Ecto neural progenitor cell (in vitro differentiated cells): ENCODE data around the gene GK.
"Not testable (repeated sequence)": the region's sequence is repeated elsewhere in the genome, so short reads cannot be mapped to it uniquely, and the experiment has no call there.

Experiments used
- DNase-seq: peaks from one replicate; pipeline ENCODE4 v3.0.0-alpha.2; 2018; ENCODE audit warnings: low spot score

GK gene

DNA sequence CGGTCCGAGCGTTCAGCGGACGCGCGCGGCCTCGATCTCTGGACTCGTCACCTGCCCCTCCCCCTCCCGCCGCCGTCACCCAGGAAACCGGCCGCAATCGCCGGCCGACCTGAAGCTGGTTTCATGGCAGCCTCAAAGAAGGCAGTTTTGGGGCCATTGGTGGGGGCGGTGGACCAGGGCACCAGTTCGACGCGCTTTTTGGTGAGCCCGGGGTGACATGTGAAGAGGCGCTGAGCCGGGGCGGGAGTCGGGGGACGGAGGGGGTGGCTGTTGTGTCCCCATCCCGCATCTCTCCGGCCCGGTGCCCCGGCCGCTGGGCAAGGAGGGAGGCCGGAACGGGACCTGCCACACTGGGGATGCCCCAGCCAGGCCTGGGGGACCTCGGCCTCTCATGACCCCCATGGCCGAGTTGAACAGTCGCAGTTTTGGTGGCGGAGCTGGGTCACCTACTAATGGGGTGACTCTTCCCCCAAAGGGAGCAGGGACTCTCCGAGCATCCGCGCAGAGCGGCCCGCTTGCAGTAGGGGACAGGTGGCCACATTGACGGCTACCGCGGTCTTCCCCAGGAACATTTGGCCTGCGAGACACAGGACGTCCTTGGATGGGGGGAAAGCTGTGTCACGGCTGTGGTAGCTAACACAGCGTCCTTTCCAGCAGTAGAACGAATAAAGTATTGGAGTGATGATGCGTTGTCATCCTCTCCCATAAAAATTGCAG lies at the start of gene GK:
TSS of gene GK (plus strand) at position 9 of the 717 bp plus-strand sequence. CDS start at position 124, 115 bp downstream.
- peak; percentile 58 for DNase-seq

DNA sequence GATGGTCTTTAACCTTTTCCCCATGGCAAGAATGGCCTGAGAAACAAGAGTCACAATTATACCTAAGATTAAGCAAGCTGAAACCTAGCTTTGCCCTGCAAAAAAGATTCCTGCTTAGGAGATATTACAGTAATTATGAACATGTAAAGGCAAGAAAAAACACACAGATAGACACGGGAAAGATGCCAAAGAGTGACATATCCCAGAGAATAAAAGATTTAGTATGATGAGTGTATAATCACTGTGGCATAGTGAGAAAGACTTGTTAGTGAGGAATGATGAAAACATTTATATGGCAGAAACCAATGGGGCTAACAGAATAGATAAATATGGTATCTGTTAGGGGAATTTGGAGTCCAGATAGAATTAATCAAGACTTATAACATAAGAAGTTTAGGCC lies 46.1 kb upstream of the GK start:
- DNase-seq, result no peak

DNA sequence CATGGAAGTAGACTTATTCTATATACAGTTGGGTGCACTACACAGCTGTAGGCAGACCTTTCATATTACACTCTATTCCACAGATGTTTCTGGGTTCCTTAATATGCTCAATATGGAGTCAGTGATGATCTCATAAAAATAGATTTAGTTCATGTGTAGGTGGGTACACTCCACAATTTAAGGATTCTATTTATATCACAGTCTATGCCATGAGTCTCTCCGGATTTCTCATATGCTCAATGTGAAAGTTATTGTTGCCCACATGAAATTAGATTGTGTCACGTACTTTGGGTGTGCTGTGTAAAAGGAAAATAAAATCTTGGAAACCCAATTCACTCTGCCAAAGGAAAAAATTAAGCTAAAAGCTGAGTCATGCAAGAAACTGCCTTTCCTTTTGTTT lies 43.2 kb upstream of the GK start:
- DNase-seq, result no peak

DNA sequence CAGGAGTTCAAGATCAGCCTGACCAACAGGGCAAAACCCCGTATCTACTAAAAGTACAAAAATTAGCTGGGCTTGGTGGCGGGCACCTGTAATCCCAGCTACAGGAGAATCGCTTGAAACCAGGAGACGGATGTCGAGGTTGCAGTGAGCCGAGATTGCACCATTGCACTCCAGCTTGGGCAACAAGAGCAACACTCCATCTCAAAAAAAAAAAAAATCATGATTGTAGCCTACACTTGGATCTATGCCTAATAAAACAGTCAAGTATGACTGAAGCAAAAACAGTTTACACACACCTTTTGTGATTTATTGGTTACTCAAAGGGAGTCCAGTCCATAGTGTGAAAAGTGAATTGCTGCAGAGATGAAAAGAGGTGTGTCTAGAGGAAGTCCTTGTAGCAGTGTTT lies 41.0 kb upstream of the GK start:
- no peak for DNase-seq

DNA sequence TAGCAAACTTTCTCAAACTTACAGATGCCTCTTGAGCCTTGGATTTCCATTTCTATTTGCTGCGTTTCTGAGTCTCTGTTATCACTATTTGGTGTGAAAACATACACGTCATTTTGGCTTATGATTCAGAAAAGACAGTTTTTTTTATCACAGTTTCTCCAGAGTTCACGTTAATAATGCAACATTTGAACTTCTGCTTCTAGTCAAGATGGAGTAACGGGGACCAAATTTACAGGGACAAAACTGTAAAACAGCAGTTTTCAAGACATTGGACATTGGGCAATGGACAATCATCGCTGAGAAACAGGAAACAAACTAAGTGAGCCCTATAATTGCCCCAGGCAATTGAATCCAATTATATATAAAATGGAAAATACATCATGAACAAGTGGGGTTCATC lies 39.5 kb upstream of the GK start:
- no peak for DNase-seq

DNA sequence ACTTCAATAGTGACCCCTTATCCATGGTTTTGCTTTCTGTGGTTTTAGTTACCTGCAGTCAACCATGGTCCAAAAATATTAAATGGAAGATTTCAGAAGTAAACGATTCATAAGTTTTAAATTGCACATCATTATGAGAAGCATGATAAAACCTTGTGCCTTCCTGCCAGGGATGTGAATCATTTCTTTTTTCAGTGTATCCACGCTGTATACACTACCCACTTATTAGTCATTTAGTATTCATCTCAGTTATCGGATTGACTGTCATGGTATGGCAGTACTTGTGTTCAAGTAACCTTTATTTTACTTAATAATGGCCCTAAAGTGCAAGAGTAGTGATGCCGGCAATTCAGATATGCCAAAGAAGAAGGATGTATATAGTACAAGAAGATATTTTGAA lies 38.0 kb upstream of the GK start:
- DNase-seq, result no peak

DNA sequence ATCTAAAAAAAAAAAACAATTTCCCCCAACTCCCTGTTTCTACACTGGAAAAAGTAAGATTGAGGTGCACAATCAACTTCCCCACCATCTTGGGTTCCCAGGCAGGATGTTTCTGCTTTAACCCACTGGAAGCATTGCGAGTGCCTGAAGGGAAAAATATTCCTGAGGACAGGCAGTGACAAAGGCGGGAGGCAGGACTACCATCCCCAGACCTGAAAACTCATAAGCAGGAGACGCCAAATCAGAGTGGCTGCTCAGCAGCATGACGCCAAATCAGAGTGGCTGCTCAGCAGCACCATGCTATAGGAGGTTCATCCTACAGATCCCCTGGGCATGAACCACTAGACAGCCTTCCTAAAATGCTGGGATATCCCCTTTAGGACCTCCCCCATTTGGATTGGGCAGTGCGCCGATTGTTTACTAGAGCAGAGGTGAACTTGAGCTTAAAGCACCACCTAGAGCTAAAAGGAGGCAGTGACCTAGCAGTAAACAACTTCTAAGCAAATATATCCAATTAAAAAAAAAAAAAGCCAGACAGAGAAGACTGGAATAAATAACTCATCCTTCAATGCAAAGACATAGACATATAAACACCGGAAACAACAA lies 35.0 kb upstream of the GK start:
- DNase-seq, result no peak

DNA sequence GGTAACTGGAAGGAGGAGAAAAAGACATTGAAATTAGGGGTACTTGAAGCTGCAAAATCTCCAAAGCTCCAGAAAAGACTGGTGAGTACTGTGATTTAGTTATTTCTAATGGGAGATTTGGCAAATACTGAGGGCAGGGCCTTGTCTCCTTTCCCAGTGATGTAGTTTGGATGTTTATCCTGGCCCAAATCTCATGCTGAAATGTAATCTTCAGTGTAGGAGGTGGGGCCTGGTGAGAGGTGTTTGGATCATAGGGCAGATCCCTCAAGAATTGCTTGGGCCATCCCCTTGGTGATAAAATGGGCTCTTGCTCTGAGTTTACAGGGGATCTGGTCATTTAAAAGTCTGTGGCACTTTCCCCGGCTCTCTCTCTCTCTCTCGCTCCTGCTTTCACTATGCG lies 33.1 kb upstream of the GK start:
- DNase-seq, result no peak

DNA sequence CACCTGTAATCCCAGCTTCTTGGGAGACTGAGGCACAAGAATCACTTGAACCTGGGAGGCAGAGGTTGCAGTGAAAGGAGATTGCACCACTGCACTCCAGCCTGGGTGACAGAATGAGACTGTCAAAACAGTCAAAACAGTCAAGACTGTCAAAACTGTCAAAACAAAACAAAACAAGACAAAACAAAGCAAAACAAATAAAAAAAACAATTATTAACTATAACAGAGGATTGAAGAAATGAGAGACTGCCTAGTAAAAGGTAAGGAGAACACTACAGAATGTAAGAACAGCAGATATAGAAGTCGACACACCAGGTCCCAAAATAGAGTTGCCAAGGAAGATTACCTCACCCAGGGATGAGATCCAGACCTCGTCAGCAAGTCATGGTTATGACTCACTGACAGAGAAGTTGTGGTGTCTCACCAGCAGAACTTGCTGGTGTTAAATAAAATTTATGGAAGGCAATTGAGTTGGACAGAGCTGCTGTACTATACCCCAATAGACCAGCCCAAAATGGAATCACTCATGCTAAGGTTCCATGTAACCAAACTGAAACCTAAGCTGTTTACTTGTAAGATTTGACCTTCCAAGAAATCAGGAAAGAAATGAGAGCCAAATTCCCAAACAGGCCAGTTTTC lies 32.1 kb upstream of the GK start:
- DNase-seq, result no peak

DNA sequence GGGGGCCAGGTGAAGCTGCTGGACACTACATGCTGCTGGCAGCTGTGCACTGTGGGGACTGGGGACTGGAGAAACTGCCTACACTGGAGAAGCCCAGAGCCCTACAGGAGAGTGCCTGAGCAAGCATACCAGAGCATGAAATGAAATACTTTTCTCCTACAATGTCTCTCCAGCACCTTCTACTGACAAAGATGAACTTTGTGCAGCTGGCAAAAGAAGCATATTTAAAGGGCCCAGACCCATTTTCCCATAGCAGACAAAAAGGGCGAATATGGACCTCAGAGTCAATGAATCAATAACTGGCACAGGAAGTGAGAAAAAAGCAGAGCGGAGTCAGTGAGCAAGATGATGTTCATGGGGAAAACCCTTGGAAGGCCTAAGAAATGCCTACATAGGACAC lies 30.9 kb upstream of the GK start:
- no peak for DNase-seq

DNA sequence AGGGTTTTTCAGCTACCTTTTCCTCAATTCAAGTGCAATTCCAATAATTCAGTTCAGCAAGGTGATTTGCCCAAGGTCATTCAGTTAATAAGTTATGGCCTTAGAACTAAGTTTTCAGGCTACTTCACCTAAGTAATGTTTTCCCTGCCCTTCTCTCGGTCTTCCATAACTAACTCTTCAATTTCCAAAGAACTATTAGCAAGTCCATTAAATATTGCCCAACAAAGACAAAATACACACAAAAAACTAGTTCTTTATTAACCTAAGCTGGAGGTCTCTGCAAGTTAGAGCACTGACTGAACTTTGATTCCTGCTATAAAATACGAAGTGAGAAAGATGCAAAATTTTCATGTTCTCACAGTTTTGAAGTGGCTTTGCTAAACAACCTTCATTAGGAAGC lies 26.8 kb upstream of the GK start:
- DNase-seq, result no peak

DNA sequence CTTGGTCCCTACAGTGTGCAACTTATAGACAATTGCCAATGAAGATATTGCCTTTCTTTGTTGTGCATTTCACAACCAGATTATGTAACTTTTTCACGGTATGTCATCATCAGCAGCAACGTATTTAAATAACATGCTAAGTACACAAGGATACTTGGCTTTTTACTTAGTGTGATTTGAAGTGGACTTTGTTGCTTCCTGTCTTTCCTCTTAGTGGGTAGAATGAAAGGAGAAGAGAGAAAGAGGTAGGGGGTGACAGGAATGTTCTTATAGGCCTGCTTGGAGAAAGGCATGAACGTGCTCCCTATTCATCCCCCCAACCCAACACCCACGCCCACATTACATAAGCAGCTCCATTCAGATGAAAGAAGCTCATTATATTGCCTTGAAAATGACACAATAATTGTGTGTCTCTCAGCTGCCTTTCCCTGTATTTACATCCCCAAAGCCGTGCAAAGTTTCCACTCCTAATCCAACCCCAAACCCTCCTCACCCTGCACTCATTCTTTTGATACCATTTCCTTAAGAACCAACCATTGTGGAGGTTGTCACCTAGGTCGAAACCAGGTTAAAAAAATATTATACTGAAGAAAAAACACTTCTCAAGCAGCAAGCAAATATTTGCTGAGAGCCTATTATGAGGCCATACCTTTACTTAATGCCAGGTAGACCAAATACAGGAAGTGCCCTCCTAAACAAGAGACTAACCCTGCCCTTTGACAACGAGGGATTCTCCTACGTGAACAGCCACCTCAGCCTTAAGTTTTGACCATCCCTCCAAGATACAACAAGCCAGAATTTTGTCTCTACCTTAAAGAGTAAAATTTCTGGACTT lies 25.2 kb upstream of the GK start:
- no peak for DNase-seq

DNA sequence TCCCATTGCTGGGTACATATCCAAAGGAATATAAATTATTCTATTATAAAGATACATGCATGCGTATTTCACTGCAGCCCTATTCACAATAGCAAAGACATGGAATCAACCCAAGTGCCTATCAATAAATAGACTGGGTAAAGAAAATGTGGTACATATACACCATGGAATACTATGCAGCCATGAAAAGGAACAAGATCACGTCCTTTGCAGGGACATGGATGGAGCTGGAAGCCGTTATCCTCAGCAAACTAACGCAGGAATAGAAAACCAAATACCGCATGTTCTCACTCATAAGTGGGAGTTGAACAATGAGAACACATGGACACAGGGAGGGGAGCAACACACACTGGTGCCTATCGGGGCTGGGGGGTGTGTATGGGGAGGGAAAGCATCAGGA lies 19.2 kb upstream of the GK start:
- DNase-seq, result not testable (repeated sequence)

DNA sequence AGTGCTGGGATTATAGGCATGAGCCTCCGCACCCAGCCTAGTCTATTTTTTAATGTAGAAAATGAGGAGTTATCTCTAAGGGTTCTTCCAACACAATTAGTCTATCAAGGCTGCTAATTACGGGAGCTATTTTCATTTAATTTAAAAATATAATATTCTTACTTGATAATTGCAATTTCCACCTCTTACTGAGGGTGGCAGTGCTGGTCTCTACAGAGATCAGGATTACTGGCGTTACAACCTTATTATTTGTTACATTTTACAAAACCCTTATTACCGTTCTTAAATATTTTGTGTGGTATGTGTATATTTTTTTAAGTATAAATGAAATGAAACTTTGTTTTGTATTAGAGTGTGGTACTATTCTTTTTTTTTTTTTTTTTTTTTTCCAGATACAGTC lies 17.6 kb upstream of the GK start:
- DNase-seq, result no peak

DNA sequence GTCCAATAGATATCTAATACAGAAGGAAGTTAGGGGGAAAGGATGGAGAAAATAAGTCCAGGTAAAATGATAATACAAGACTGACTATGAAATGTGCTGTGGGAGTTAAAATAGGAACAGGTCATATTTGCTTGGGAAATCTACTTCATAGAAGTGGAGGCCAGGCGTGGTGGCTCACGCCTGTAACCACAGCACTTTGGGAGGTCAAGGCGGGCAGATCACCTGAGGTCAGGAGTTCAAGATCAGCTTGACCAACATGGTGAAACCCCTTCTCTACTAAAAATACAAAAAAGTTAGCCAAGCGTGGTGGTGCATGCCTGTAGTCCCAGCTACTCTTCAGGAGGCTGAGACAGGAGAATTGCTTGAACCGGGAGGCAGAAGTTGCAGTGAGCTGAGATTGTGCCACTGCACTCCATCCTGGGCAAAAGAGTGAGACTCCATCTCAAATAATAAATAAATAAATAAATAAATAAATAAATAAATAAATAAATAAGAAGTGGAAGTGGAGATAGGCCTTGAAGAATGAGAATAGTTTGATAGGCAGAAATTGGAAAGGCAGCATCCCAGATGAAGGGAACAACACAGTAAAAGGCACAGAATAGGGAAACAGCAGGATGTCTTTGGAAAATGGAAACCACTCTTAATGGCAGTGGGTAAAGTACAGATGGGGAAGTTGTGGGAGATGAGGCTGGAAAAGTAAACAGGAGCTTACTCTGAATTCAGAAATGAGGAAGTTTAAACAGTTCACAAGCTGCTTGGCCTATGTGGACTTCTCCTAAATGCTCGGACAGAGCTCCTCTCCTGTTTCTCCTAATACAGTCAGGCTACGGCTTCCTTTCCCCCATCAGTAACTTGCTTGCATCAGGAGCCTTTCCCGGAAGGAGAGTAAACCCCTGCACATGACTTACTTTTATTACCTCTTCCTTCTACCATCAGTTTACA lies 15.1 kb upstream of the GK start:
- DNase-seq, result no peak

DNA sequence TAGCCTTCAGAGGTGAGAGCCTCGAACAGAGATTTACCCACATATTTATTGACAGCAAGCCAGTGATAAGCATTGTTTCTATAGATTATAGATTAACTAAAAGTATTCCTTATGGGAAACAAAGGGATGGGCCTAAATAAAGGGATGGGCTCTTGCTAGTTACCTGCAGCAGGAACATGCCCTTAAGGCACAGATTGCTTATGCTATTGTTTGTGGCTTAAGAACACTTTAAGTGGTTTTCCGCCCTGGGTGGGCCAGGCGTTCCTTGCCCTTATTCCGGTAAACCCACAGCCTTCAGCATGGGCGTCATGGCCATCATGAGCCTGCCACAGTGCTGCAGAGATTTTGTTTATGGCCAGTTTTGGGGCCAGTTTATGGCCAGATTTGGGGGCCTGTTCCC lies 13.5 kb upstream of the GK start:
- DNase-seq, result not testable (repeated sequence)

DNA sequence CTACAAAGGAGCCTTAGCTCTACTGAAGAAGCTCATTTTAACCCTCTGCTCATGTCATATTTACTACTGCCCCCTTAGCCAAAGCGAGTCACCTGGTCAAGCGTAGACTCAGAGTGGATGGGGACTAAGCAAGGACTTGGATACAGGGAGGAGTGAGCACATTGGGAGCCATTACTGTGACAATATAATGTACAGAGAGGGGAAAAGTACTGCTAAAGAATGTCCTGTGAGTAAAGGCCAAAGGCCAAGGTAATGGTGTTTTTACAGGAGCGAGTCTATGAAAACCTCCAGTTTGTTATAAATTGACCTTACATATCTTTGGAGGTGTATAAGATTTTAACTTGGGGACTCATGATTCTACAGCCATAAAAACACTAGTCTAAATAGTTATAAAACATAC lies 10.6 kb upstream of the GK start:
- DNase-seq, result no peak

DNA sequence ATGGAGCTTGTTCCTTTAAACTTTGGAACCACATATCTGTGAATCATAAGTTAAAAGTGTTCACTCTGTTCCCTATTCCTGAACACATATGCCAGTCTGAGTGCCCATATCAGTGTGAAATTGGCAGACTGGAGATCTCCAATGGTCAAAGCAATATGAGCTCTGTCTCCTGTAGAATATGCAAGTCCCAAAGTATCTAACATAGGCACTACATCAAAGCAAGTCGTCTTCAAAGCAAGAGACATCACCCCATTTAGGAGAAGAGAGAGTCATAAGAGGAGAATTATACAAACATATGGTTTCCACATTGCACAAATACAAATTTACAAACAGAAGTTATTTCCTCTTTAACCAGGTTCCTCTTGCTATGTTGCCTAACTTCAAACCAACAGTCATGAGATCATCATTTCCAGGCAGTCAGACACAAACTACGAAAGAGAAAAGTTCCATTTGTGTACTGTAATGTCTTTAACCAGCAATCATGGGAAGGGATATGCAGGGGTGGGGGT lies 9.9 kb upstream of the GK start:
- DNase-seq, result no peak

DNA sequence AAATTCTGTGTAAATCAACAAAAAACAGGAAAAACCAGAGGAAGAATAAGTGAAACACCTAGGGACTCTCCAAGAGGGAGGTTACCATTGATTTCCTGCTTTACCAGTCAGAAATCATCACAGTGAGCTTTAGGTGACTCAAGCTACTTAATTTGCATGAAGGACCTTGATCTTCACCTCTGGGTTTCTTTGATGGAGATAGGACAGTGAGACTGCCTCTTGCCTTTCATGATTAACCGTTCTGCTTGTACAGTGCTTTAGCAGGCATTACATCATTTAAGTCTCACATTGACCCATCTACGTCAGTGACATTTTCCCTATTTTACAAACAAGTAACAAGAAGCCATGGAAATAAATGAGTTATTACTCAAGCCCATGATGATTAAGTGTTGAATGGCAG lies 3.4 kb upstream of the GK start:
- no peak for DNase-seq

DNA sequence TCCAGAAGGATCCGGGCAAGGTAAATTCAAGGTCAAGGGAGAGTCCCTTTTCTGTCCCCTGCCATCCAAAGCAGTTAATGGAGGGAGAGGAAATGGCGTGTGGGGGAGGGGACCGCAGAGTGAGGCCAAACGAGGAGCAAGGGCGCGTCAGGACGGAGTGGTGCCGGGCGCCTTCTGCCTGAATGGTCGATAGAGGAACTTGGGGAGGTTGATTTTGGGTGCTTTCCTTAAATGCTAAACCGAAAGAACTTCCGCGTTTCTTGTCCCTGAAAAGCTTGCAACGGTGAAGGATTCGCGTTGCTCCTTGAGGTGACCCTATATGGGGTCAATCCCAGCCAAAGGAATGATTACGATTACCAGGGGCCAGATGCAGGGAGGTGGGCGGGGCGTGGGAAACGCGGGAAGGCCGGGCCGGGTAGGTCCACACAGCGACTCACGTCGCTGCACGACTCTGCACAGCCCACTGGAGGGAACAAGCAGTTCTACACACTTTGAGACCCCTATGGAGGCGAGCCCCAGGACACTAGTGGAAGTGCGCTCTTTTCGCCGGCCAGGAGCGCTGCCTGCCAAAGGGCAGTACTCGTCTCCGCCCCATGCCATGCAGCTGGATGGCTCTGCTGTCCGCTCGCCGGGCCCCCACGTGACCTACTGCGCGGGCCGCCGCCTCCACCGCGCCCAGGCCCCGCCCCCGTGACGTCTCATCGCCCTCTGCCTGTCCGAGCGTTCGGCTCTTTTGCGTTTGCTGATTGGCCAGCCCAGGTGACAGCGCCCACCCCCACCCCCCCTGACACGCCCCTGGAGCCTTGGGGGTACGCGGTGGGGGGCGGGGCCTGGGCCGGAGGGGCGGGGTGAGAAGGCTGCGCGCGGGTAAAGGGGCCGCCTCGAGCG lies 452 bp upstream of the GK start:
- DNase-seq, result peak; percentile 95
